Type B pancreatic cell (in vitro differentiated cells): ENCODE results near the gene ALG8. TPM values are rescaled to one million over a fixed set of nuclear protein-coding genes. Genes with fewer than 3 reads are reported as not detected.
A peak's percentile ranks its signal among the peaks of the same experiment; 100 is the strongest.
"Not testable (repeated sequence)": the region's sequence is repeated elsewhere in the genome, so short reads cannot be mapped to it uniquely, and the experiment has no call there.

ENCODE experiments used
- DNase-seq: peaks from one replicate; pipeline ENCODE4 v3.0.0; 2021; ENCODE audit warnings: mixed read lengths; ENCODE audit not compliant: unreplicated experiment; ENCODE audit errors: extremely low spot score
- H3K27ac Mint-ChIP-seq: 2 replicates; pipeline ENCODE4 v1.8.0; 2021; ENCODE audit warnings: mild to moderate bottlenecking, mixed read lengths
- H3K27me3 Mint-ChIP-seq: 2 replicates; pipeline ENCODE4 v1.8.0; 2021; ENCODE audit warnings: mixed read lengths
- H3K36me3 Mint-ChIP-seq: 2 replicates; pipeline ENCODE4 v1.8.0; 2021; ENCODE audit warnings: mixed read lengths
- H3K4me1 Mint-ChIP-seq: one replicate; pipeline ENCODE4 v1.8.0; 2021; ENCODE audit warnings: mixed read lengths; ENCODE audit not compliant: unreplicated experiment
- H3K4me3 Mint-ChIP-seq: 2 replicates; pipeline ENCODE4 v1.8.0; 2021; ENCODE audit warnings: mild to moderate bottlenecking, mixed read lengths
- H3K9me3 Mint-ChIP-seq: 2 replicates; pipeline ENCODE4 v1.8.0; 2021; ENCODE audit warnings: mixed read lengths
- total RNA-seq: library from RNA; stranded (reverse); gene quantifications from 2 replicates; pipeline ENCODE4 v1.2.1, GENCODE V29; 2021; ENCODE audit warnings: low replicate concordance
- TF ChIP-seq, protein P1 (sequence below): fragments of 200-600 bp; sonication (generic); conservative IDR thresholded peaks from 2 replicates; pipeline ENCODE4 v1.5.0; 2021; ENCODE audit warnings: antibody characterized with exemption, mild to moderate bottlenecking

The ALG8 gene
- total RNA-seq, 1 donor from 2014 or later = 71.8 TPM

DNA sequence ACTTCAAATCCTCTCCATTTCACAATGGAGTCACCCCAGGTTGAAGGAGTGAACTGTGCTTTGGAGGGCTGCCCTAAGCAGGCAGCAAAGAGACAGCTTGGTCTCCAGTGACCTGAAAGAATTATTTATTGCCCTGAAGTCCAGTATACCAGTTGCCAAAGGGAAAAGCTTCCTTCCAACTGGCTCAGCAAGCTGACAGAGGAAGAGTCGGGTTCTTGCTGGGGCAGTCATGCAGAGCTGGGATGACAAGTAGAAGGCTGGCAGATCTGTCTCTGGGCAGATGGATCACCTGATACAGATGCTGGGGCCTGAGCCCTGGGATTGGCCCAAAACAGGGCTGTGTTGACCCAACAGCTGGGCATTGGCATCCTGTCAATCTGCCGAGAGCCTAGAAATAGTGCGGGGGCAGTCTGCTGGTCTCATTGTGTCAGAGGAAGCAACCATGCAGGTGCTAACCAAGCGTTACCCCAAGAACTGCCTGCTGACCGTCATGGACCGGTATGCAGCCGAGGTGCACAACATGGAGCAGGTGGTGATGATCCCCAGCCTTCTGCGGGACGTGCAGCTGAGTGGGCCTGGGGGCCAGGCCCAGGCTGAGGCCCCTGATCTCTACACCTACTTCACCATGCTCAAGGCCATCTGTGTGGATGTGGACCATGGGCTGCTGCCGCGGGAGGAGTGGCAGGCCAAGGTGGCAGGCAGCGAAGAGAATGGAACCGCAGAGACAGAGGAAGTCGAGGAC, 75.8 kb downstream of the ALG8 start, which contains the start of gene THRSP:
THRSP (plus strand) TSS at position 422 of the 742 bp plus-strand sequence; CDS start at position 443, 21 bp downstream.
- Mint-ChIP-seq H3K27ac (no peak within 1 kb of the TSS), H3K9me3 (no peaks in the 10 kb centered on the region), H3K27me3 (no peaks in the 10 kb centered on the region), H3K4me3 (no peak within 1 kb of the TSS), H3K36me3 (peaks cover 11% of the 10 kb centered on the region), H3K4me1 (no peaks in the 10 kb centered on the region)
- no peak for DNase-seq
- TF ChIP-seq, protein P1, sequence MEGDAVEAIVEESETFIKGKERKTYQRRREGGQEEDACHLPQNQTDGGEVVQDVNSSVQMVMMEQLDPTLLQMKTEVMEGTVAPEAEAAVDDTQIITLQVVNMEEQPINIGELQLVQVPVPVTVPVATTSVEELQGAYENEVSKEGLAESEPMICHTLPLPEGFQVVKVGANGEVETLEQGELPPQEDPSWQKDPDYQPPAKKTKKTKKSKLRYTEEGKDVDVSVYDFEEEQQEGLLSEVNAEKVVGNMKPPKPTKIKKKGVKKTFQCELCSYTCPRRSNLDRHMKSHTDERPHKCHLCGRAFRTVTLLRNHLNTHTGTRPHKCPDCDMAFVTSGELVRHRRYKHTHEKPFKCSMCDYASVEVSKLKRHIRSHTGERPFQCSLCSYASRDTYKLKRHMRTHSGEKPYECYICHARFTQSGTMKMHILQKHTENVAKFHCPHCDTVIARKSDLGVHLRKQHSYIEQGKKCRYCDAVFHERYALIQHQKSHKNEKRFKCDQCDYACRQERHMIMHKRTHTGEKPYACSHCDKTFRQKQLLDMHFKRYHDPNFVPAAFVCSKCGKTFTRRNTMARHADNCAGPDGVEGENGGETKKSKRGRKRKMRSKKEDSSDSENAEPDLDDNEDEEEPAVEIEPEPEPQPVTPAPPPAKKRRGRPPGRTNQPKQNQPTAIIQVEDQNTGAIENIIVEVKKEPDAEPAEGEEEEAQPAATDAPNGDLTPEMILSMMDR = no peak

DNA sequence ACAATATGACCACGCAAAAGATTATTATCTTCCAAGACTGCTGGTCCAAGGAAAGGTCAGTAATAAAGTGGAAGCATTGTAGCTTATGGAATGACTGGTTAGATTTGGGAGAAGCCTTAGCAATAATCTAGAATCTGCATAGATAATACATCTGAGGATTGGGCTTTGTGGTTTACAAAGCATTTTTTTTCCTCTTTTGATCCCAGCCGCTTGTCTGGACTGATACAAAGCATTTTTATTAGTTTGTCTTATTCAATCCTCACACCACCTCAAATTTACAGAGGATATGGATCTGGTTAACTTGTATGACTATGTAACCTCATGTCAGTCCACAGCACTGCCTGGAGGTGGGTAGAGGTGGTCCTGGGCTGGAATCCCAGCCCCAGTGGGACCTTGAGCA, 76.8 kb downstream of the ALG8 start:
- Mint-ChIP-seq H3K36me3 (peaks cover 5% of the 10 kb centered on the region), H3K9me3 (no peaks in the 10 kb centered on the region), H3K4me3 (no peak overlapping the region), H3K4me1 (no peaks in the 10 kb centered on the region), H3K27ac (no peak overlapping the region), H3K27me3 (no peaks in the 10 kb centered on the region)
- TF ChIP-seq, protein P1 = no peak
- DNase-seq = no peak

DNA sequence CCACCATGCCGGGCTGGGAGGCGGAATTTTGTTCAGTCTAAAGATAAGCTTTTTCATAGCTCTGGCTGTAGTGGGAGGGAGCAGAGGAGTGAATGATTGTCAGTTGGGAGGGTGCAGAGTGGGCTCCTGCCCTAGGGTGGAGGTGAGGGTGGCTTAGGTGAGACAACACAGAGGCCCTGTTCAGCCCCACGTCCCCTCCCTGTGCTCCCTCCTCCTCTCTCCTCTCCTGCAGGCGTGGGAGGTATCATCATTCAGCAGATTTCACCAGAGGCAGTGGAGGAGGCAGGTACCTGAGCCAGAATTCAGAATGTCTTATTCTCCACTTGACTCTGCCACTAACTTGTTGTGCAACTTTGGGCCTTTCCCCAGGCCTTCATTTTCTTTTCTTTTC, 77.5 kb downstream of the ALG8 start:
- DNase-seq = no peak
- H3K36me3 Mint-ChIP-seq = no peaks in the 10 kb centered on the region
- H3K27me3 Mint-ChIP-seq = no peaks in the 10 kb centered on the region
- H3K9me3 Mint-ChIP-seq = no peaks in the 10 kb centered on the region
- H3K27ac Mint-ChIP-seq = peak overlapping the region; percentile 13
- TF ChIP-seq, protein P1 = no peak
- H3K4me3 Mint-ChIP-seq = no peak overlapping the region
- no peaks in the 10 kb centered on the region for H3K4me1 Mint-ChIP-seq

DNA sequence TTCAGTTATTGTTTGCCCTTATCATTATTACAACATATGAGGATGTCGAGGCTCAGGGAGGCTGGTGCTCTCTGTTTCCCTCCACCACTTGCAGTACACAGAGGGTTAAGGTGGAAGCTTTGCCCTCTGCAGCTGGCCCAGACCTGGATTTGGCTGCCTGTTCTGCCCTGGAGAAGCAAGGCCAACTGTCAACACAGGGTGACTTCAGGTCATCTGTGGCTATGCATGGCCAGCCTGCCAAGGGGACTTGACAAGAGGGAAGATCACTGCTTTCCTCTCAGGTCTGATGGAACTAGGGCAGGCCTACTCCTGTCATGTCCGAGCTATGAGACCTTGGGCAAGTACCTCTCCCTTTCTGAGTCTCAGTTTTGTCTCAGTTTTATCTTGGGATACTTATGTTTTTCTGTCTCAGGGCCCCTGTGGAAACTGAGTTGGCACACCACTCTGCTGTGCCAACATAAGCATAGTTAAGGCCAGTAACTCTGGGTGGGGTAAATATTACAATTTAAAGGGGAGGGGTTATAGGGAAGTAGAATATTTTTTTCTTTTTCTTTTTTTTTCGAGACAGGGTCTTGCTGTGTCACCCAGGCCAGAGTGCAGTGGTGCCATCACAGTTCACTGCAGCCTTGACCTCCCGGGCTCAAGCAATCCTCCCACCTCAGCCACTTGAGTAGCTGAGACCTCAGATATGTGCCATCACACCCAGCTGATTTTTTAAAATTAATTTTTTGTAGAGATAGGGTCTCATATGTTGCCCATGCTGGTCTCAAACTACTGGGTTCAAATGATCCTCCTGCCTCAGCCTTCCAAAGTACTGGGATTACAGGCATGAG, 78.1 kb downstream of the ALG8 start:
- H3K27me3 Mint-ChIP-seq = no peaks in the 10 kb centered on the region
- no peaks in the 10 kb centered on the region for H3K9me3 Mint-ChIP-seq
- TF ChIP-seq, protein P1 = no peak

DNA sequence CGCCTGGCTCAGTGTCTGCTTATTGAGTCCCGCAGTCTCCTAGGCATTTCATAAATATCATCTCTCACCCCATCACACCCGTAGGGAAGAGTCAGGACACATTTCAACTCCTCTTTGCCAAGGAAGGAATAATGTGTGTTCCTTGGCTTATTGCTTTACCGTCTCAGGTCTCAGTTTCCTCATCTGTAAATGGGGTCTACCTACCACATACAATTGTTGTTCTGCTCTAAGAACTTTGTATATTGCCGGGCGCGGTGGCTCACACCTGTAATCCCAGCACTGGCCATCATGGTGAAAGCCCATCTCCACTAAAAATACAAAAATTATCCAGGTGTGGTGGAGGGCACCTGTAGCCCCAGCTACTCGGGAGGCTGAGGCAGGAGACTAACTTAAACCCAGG, 78.9 kb downstream of the ALG8 start:
- H3K36me3 Mint-ChIP-seq = no peaks in the 10 kb centered on the region
- no peak for DNase-seq
- TF ChIP-seq, protein P1 = no peak
- H3K27me3 Mint-ChIP-seq = no peaks in the 10 kb centered on the region
- no peaks in the 10 kb centered on the region for H3K4me1 Mint-ChIP-seq
- no peak overlapping the region for H3K4me3 Mint-ChIP-seq
- H3K9me3 Mint-ChIP-seq = no peaks in the 10 kb centered on the region
- H3K27ac Mint-ChIP-seq = no peak overlapping the region

More for the DNA sequence above, 78.1 kb downstream of the ALG8 start:
- no peak overlapping the region for H3K4me3 Mint-ChIP-seq
- H3K36me3 Mint-ChIP-seq = no peaks in the 10 kb centered on the region
- DNase-seq = no peak
- peak overlapping the region; percentile 13 for H3K27ac Mint-ChIP-seq
- no peaks in the 10 kb centered on the region for H3K4me1 Mint-ChIP-seq

DNA sequence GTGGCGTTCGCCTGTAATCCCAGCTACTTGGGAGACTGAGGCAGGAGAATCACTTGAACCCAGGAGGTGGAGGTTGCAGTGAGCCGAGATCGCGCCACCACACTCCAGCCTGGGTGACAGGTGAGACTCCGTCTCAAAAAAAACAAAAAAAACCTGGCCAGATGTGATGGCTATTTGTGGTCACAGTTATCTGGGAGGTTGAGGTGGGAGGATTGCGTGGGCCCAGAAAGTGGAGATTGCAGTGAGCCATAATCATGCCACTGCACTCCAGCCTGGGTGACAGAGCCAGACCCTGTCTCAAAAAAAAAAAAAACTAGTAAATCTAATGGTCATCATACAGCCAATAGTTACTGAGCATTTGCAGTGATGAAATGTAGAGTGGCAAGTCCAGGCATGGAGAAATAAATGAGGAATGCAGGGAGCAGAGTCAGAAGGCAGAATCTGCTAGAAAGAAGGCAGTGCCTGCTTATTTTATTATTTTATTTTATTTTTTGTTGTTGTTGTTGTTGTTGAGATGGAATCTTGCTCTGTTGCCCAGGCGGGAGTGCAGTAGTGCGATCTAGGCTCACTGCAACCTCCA, 79.6 kb downstream of the ALG8 start:
- not testable (repeated sequence) for H3K4me1 Mint-ChIP-seq, H3K27ac Mint-ChIP-seq, H3K9me3 Mint-ChIP-seq, H3K36me3 Mint-ChIP-seq, DNase-seq, H3K27me3 Mint-ChIP-seq, H3K4me3 Mint-ChIP-seq
